Activated CD4-positive, alpha-beta T cell treated with anti-CD3 and anti-CD28 coated beads, Interleukin-2, Interleukin-4, amounts not matched to agents 100 ng/mL and 50 ng/mL, durations not matched to agents 16 hours and 8 hours (primary cell): ENCODE measurements around the gene ZNF280B.
"Not testable (repeated sequence)": the region's sequence is repeated elsewhere in the genome, so short reads cannot be mapped to it uniquely, and the experiment has no call there.

ENCODE experiments used
- DNase-seq: peaks from one replicate; pipeline ENCODE4 v3.0.0-alpha.2; 2020; ENCODE audit warnings: low spot score

The ZNF280B gene

GRCh38 chr22:22507743-22508273 is 734 bp downstream of the ZNF280B start:
- DNase-seq = no peak

DNA sequence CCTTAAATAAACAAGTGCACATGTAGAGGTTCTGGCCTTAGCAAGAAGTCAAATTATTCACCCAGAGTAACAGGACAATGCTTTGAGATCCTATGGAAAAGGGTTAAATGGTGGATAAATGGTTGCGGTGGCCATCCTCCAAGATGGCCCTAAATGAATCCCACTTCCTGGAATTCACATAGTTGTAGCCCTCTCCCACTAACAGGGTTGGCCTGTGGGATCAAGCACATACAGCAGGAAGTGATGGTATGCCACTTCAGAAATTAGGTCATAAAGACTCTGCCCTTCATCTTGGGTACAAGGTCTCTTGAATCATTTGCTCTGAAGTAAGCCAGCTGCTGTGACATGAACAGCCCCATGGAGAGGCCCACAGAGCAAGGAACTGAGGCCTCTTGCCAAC is 1.8 kb downstream of the ZNF280B start:
- no peak for DNase-seq

DNA sequence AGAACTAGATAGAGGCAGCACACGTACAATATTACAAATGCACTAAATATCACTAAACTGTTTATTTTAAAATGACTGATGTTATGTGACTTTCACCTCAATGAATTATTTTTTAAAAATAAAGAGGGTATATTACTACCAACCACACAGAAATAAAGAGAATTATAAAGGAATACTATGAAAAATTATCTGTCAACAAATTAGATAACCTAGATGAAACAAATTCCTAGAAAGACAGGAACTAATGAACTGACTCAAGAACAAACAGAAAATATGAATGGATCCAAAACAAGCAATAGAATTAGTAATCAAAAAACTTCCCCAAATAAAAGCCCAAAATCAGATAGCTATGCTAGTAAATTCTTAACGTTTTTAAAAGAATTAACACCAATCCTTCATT is 10.3 kb downstream of the ZNF280B start:
- DNase-seq = no peak

DNA sequence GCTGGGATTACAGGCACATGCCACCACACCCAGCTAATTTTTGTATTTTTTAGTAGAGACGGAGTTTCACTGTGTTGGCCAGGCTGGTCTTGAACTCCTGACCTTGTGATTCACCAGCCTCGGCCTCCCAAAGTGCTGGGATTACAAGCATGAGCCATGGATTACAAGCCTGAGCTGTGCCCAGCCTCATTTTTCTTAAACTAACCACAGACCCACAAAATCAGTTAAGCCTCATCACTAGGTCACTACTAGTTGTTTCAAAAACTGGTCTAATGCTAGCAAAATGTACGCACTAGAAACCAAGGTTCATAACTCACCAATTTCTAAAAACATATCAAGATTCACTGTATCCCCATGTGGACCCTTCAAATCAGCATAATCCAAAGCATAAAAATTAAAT is 17.0 kb downstream of the ZNF280B start:
- not testable (repeated sequence) for DNase-seq

DNA sequence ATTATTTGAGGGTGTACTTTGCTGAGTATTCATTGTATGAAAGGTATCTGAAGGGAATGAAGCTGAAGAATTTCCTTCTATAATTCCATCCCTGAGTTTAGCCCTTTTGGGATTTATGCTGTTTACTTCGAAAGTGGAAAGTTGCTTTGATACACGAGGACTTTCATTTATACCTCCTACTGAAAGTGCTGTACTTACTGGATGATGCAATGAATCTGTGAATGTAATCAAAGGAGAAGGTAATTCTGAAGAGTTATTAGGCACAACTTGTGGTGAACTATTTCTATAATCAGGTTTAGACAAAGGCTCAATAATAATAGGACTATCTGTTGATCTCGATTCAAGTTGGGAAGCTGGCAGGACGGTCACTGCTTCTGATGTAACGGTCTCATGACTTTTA is 19.8 kb downstream of the ZNF280B start:
- DNase-seq = no peak

DNA sequence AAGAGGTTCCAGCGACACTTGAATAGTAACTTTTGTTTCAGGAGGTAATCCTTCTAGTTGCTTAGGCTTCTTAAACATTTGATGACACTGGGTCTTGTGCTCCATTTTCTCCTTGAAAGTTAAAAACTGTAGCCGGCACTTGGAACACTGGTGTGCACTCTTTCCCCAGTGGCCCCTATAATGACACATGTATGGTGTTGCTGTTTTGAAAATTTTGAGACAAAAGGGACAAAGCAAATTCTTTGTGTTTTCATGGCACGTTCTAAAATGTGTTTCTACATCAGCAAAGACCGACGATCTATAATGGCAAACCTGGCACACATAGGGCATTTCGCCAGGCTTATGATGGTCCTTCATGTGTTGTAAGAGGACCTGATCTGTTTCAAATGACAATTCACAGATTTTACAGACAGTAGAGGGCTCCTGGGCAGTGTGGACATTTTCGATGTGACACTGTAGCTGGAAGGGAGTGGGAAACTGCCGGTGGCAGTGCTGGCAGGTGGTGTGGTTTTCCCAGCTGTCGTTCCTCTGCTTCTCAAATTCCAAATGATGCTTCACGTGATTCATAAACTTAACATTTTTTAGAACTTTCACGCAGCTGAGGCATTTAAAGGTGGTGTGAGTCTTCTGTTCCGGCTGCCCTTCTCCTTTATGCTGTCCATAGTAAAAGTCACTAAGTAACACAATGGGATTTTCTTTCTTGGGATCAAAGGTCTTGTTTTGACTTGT is 20.5 kb downstream of the ZNF280B start:
- no peak for DNase-seq

- DNase-seq = no peak
Measured at GRCh38 chr22:22487059-22487458, 21.5 kb downstream of the ZNF280B start.

DNA sequence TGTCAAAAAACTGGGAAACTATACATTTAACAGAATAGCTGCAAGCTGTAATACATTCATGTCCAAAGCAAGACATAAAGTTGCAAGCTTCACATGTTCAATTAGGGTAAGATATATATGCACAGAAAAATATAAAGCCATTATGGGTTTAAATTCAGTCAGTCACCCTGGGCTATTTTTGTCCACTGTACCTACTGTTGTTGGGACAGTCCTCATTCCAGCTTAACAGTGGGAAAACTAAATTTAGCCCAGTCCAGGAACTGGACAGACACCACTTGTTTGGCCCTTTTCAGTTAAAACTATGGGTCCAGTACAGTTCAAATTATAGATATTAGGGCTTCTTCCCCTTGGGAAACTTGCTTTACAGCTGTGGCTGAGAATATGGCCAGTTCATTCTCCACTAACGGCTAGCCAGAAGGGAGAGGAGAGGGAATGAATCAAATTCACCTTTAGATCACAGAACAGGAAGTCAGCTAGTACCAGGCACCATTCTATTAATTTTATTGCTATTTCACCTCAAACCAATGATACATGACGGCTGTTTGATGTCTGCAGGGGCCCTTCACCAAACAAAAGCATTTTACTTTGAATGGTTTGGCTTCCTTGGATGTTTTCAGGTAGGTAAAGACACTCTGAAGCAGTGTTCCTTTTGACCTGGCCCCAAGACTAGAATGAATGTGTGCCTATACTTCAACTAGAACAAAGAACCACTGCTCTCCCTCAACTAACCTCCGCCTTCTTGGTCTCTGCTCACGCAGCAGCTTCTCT is 22.2 kb downstream of the ZNF280B start:
- DNase-seq = no peak

DNA sequence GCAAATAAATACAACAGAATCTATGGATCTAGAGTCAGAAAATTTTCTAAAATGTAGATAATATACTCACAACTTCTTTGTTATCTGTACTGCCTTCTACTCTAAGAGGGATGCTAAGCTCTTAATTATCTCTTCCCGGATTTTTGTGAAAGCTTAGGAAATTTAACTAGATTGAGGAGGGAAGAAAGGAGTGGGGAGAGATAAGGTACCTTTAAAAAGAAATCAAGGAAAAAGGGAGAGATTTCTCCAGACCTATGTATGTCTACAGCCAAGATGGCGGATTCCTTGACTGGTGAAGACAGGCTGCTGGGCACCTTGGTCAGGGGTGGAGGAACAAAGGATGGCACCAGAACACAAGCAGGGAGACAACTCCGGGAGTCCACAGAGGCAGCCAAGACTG is 23.0 kb downstream of the ZNF280B start:
- no peak for DNase-seq

DNA sequence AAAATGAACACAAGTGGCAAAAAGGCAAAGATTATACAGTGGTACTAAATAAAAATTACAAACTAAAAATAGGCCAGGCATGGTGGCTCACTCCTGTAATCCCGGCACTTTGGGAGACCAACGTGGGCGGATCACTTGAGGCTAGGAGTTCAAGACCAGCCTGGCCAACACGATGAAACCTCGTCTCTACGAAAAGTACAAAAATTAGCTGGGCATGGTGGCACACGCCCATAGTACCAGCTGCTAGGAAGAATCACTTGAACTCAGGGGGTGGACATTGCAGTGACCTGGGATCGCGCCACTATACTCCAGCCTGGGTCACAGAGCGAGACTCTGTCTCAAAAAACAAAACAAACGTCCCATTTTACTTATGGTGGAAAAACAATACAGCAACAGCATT is 24.5 kb downstream of the ZNF280B start:
- no peak for DNase-seq

DNA sequence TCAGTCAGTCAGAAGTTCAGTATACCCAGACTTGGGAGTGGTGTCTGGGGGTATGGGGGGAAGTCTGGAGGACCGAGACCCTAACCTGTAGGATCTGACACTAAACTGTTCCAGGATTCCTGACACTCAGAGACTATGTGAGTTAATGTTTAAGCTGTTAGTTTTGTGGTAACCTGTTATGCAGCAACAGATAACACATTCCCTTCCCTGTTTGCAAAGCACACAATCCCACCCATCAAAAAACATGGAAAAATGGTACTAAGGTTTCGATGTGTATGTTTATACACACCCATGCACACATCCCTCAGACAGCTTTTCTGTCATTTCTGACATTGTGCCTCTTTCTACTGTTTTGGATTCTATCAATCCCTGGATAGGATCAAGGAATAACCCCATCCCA is 27.6 kb downstream of the ZNF280B start:
- DNase-seq = no peak

DNA sequence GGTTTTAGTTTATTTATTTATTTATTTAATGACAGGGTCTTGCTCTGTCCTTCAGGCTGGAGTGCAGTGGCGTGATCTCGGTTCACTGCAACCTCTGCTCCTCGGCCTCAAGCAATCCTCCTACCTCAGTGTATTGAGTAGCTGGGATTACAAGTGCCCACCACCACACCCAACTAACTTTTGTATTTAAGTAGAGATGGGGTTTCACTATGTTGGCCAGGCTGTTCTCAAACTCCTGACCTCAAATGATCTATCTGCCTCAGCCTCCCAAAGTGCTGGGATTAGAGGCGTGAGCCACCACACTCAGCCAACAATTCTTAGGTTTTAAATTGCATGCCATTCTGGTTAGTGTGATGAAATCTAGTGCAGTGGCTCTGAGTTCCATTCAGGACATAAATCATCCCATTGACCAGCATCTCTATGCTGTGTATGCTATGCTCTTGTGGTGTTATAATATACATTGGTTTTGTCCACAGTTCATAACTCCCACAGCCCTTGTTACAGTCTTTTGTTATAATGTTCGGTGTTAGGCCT is 28.5 kb downstream of the ZNF280B start:
- no peak for DNase-seq

GRCh38 chr22:22479116-22479515 is 29.4 kb downstream of the ZNF280B start:
- DNase-seq = no peak

DNA sequence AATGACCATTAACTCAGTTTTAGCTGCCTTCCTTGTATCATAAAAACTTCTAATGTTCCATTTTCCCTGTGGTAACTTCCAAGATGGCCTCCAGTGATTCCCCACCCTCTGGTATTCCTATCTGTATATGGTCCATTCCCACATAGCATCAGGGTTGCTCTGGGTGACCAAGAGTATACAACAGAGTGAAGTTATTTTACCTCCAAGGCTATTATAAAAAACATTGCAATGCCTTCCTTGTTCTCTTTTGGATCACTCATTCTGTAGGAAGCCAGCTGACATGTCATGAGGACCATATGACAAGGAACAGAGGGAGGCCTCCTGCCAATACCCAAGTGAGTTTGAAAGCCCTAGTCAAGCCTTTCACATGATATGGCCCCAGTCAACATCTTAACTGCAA is 30.1 kb downstream of the ZNF280B start:
- DNase-seq = no peak

DNA sequence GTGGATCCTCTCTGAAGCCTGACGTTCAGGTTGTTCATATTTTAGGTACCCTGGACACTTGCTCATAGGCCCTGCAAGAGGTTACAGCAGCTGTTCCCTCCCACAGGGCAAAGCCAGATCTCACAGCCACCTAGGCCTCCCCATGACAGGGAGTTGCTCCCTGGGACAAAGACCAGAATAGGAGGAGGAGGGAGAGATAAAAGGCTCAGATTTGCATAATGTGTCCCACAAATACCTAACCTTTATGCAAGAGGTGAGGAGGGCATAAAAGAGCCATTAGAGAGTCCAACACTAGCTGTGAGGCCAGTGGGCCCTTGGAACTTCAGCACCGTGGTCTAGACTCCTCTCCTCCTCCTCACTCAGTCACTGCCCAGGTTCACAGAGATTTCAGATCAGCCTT is 33.8 kb downstream of the ZNF280B start:
- no peak for DNase-seq

DNA sequence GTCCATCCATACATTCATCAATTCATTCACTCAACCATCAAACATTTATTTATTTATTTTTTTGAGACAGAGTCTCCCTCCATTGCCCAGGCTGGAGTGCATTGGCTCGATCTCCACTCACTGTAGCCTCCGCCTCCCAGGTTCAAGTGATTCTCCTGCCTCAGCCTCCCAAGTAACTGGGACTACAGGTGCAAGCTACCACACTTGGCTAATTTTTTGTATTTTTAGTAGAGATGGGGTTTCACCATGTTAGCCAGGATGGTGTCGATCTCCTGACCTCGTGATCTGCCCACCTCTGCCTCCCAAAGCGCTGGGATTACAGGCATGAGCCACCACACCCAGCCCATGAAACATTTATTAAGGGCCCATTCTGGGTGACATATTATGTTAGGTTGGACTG is 37.4 kb downstream of the ZNF280B start:
- DNase-seq = not testable (repeated sequence)

GRCh38 chr22:22469527-22469926 is 39.0 kb downstream of the ZNF280B start:
- no peak for DNase-seq

DNA sequence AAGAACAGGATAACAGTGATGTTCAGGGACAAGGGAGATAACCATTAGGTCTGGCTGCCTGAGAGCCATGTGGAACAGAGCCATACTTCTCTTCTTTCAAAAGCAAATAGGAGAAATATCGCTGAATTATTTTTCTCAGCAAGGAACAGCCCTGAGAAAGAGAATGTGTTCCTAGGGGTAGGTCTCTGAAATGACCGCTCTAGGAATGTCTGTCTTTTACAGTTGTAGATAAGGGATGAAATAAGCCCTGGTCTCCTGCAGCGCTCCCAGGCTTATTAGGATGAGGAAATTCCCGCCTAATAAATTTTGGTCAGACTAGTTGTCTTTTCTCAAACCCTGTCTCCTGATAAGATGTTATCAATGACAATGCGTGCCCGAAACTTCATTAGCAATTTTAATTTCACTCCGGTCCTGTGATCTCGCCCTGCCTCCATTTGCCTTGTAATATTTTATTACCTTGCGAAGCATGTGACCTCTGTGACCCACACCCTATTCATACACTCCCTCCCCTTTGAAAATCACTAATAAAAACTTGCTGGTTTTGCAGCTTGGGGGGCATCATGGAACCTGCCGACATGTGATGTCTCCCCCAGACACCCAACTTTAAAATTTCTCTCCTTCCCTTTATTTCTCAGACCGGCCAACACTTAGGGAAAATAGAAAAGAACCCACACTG is 39.6 kb downstream of the ZNF280B start:
- not testable (repeated sequence) for DNase-seq

DNA sequence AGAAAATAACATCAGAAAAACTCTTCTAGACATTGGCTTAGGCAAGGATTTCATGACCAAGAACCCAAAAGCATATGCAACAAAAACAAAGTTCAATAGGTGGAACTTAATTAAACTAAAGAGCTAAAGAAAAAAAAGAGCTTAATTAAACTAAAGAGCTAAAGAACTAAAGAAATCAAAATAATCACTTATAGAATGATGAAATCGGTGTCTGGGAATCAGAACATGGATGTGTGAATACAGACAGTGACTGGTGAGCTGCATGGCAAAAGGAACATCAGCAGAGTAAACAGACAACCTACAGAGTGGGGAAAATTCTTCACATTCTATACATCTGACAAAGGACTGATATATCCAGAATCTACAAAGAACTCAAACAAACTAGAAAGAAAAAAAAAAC is 41.4 kb downstream of the ZNF280B start:
- DNase-seq = no peak

DNA sequence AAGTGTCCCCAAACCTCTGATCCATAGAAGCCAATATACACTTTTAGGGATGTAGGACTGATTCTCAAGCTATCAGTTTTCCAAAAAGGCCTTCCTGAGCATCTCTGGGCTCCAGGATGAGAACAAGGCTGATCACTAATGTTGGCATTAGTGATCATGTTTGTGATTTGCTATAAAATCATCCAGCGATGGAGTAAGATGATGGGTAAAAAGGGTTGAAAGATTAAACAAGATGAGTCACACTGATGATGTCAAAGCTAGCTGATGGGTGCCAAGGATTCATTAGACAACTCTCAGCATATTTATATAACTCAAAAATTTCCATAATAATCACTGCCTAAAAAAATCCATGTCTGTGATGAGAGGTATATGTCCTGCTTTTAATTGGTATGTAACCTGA is 42.8 kb downstream of the ZNF280B start:
- DNase-seq = no peak

- DNase-seq = no peak
Measured at GRCh38 chr22:22465094-22465602, 43.4 kb downstream of the ZNF280B start.

DNA sequence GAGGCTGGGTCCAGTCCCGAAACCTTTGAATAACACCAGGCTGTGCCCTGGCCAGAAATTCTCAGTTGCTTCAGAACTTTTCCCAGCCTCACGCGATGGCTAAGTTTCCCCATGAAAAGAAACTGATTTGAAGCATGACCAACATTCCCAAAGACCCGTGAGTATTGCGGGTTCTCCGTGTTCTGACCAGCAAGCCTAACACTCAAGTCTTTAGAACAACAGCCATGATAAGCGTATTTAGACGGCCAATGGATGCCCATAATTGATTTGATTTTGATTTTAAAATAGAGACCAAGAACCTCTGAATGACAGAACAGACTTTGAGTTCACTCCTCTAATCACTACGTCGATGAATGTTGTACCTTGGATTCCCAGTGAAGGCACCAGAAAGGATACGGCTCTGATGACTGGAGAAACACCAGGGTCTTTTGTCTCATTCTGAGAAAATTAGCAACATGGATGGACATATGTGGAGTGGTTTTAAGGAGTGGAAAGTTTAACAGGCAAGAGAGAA is 43.9 kb downstream of the ZNF280B start:
- no peak for DNase-seq
